Measurements from ENCODE around the gene RNASE8. TPM values are rescaled to one million over a fixed set of nuclear protein-coding genes. Genes with fewer than 3 reads are reported as not detected.

Gene RNASE8
- total and polyA plus RNA-seq, 2 of the 4 experiments (the other 2 are of a cell fraction) = not detected

DNA sequence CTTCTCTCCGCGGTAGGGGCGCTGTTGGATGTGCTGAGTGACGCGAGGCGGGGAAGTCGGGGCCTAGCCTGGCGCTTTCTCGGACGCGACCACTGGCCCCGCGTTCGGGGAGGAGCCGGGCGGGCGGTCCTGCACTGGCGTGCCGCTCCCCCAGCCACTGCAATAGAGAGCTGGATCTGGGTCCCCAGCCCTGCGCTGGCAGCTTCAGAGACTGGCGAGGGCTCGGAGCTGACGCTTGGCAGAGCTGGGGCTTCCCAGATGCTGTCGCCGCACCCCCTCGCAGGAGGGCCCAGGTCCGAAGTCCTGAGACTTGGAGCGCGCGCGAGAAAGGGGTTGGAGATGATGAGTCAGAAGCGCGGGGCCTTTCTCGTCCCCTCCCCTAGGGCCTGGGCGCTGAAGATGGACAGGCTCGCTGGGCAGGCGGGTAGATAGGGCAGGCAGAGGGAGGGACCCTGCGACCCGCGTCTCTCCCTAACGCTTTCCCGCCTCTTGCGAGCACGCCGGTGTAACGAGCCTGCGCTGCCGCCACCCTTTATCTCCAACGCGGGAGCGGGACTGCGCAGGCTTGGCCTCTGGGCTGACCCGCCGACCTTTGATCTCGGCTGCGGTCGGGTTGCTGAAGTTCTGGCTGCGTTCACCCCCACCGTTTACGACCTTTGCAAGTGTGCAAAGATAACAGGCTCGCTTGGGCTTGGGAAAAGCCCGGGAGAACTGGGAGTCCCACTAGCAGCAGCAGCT lies 46.3 kb downstream of the RNASE8 start:
- H3K36me3 ChIP-seq (ENCODE audit: control insufficient read depth, insufficient read depth, low read length) = no peaks in the 10 kb centered on the region
- peak overlapping the region; percentile 90 for H3K14ac ChIP-seq (replicated peaks; ENCODE audit: low read depth, low read length)
- peak overlapping the region; percentile 100 for H2AFZ ChIP-seq (replicated peaks; ENCODE audit: low read length, poor library complexity)
- peak overlapping the region; percentile 80 for H2BK20ac ChIP-seq (ENCODE audit: low read depth, low read length)
- H4K20me1 ChIP-seq (ENCODE audit: insufficient read depth, low read length) = no peaks in the 10 kb centered on the region
- WGBS, 2 experiments (ENCODE audit: extremely low coverage in 2 of 2, insufficient read length in 1 of 2) = 0% methylated on average over 22 of the region's 62 CpGs; no CpG with 5 or more reads in 1 of the 2 experiments
- H3K18ac ChIP-seq (ENCODE audit: low read depth, low read length) = peak overlapping the region; percentile 77; the same call in 1 of the 2 replicates
- H4K91ac ChIP-seq (ENCODE audit: insufficient read depth, low read depth, low read length) = peak overlapping the region; percentile 94
- H2AK9ac ChIP-seq (replicated peaks; ENCODE audit: low read depth, low read length, poor library complexity) = peak overlapping the region; percentile 89
- peaks cover 3% of the 10 kb centered on the region; the same call in 1 of the 2 replicates for H3K9me1 ChIP-seq (ENCODE audit: insufficient read depth, low read length)
- peak overlapping the region; percentile 36 for H2AK5ac ChIP-seq (ENCODE audit: low read depth, low read length)
- peak overlapping the region; percentile 95 for H2BK5ac ChIP-seq (ENCODE audit: low read depth, low read length, poor library complexity, severe bottlenecking)
- H2BK120ac ChIP-seq (ENCODE audit: low read depth, low read length) = peak overlapping the region; percentile 97
- no peaks in the 10 kb centered on the region for H3K9me3 ChIP-seq (ENCODE audit: control insufficient read depth, insufficient read depth, low read length)
- peak overlapping the region; percentile 73; the same call in 1 of the 2 replicates for H4K5ac ChIP-seq (ENCODE audit: low read depth, low read length)
- peak overlapping the region; percentile 60 for H3K4me3 ChIP-seq (ENCODE audit: insufficient read depth, low read depth, low read length)
- 0 out of 4 replicates have a peak, but pooled peaks cover 0 to 2% of the 10 kb centered on the region in 2 experiments for H3K79me1 ChIP-seq (ENCODE audit: low read depth in 1 of 2, low read length in 2 of 2)
- H3K56ac ChIP-seq (ENCODE audit: extremely low read depth, insufficient read depth, low read length) = peak overlapping the region; percentile 91
- ChIA-PET POLR2A (ENCODE audit: unreplicated experiment) (interaction anchor here (0.6 to 1.0 kb wide), 2 partner anchors 33 to 105 kb away, joined by 3 to 4 read pairs; partner anchors contain the start of genes ARHGEF40 and SLC39A2), CTCF (interaction anchor here (0.6 to 4.2 kb wide), 14 partner anchors 10 to 1069 kb away, joined by 3 to 44 read pairs (median 4); no protein-coding TSS in a partner anchor)
- peak overlapping the region; percentile 93 for H3K4ac ChIP-seq (ENCODE audit: low read depth, low read length)
- peak; percentile 94 for DNase-seq
- peak overlapping the region; percentile 86 for H3K4me2 ChIP-seq (ENCODE audit: low read depth, low read length)
- dilution Hi-C loops (cut with HindIII; ENCODE audit: low sequenced_read_pairs, unreplicated experiment) (no loop called here), in situ Hi-C loops (cut with MboI; ENCODE audit: low sequenced_read_pairs) (loop anchor here (5.0 kb wide), 1 partner anchor 87 kb away; no protein-coding TSS in a partner anchor), intact Hi-C loops (cut with micrococcal nuclease) (loop anchor here (1.0 to 5.0 kb wide), 6 partner anchors 12 to 422 kb away; partner anchors contain the start of gene RNASE4)
- H3K9ac ChIP-seq (ENCODE audit: low read depth, low read length) = peak overlapping the region; percentile 88
- no TSS peak for BruUV-seq (replicated peaks)
- peak overlapping the region; percentile 94 for H3K27ac ChIP-seq (ENCODE audit: insufficient read depth, low read length)
- peak overlapping the region; percentile 39 to 95 for H4K8ac ChIP-seq (ENCODE audit: low read depth in 2 of 2, low read length in 2 of 2)
- peaks cover 6% of the 10 kb centered on the region for H3K4me1 ChIP-seq (ENCODE audit: control insufficient read depth, insufficient read depth, low read length)
- H2BK15ac ChIP-seq (ENCODE audit: low read depth, low read length) = no peak overlapping the region; the same call in 2 of the 3 replicates
- H3K23ac ChIP-seq (ENCODE audit: low read depth, low read length) = peak overlapping the region; percentile 69
- H3K27me3 ChIP-seq (ENCODE audit: control insufficient read depth, insufficient read depth, low read length) = no peaks in the 10 kb centered on the region
- ATAC-seq (ENCODE audit: low read depth) = peak; percentile 92
- TF ChIP-seq POLR2A (IDR thresholded peaks at IDR 0.05; ENCODE audit: low read depth, low read length) (peak; percentile 64; the same call in 1 of the 2 replicates), FOS (IDR thresholded peaks at IDR 0.05; ENCODE audit: low read depth, low read length) (peak; percentile 32; the same call in 1 of the 2 replicates), NFE2L2 (IDR thresholded peaks at IDR 0.05; ENCODE audit: low read depth, low read length) (no peak), CEBPB (IDR thresholded peaks at IDR 0.05; ENCODE audit: low read depth, low read length) (no peak), MAZ (IDR thresholded peaks at IDR 0.05; ENCODE audit: borderline replicate concordance, low read depth, low read length) (no peak), SMC3 (IDR thresholded peaks at IDR 0.05; ENCODE audit: low read depth, low read length) (no peak), RCOR1 (IDR thresholded peaks at IDR 0.05; ENCODE audit: insufficient replicate concordance, low read length) (no peak), BHLHE40 (IDR thresholded peaks at IDR 0.05; ENCODE audit: low read depth, low read length) (peak; percentile 98), MXI1 (IDR thresholded peaks at IDR 0.05; ENCODE audit: borderline replicate concordance, low read depth, low read length) (0 out of 2 replicates have a peak, but pooled peaks have one; percentile 30), MAFK (IDR thresholded peaks at IDR 0.05; ENCODE audit: low read depth, low read length) (no peak), CHD1 (IDR thresholded peaks at IDR 0.05; ENCODE audit: low read depth, low read length) (peak; percentile 99; the same call in 1 of the 2 replicates), RFX5 (IDR thresholded peaks at IDR 0.05; ENCODE audit: low read depth, low read length) (no peak)
- TF ChIP-seq, protein P1, sequence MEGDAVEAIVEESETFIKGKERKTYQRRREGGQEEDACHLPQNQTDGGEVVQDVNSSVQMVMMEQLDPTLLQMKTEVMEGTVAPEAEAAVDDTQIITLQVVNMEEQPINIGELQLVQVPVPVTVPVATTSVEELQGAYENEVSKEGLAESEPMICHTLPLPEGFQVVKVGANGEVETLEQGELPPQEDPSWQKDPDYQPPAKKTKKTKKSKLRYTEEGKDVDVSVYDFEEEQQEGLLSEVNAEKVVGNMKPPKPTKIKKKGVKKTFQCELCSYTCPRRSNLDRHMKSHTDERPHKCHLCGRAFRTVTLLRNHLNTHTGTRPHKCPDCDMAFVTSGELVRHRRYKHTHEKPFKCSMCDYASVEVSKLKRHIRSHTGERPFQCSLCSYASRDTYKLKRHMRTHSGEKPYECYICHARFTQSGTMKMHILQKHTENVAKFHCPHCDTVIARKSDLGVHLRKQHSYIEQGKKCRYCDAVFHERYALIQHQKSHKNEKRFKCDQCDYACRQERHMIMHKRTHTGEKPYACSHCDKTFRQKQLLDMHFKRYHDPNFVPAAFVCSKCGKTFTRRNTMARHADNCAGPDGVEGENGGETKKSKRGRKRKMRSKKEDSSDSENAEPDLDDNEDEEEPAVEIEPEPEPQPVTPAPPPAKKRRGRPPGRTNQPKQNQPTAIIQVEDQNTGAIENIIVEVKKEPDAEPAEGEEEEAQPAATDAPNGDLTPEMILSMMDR (conservative IDR thresholded peaks at IDR 0.05; ENCODE audit: low read depth, low read length) = peak; percentile 94
- TF ChIP-seq, protein P2, sequence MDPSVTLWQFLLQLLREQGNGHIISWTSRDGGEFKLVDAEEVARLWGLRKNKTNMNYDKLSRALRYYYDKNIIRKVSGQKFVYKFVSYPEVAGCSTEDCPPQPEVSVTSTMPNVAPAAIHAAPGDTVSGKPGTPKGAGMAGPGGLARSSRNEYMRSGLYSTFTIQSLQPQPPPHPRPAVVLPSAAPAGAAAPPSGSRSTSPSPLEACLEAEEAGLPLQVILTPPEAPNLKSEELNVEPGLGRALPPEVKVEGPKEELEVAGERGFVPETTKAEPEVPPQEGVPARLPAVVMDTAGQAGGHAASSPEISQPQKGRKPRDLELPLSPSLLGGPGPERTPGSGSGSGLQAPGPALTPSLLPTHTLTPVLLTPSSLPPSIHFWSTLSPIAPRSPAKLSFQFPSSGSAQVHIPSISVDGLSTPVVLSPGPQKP (IDR thresholded peaks at IDR 0.05; ENCODE audit: borderline replicate concordance, low read depth, low read length) = no peak
